ENCODE results near the gene GSAP. TPM values are rescaled to one million over a fixed set of nuclear protein-coding genes. Genes with fewer than 3 reads are reported as not detected.

Gene GSAP
- total and polyA plus RNA-seq, 7 donors = 1.3 to 4.2 (median 2.0) TPM

- 48 to 57% (median 51%) methylated on average over 4 of the region's 4 CpGs for WGBS, 3 donors
- no peak for ATAC-seq
Observed at GRCh38 chr7:77420986-77421672, 5.0 kb upstream of the GSAP start.

DNA sequence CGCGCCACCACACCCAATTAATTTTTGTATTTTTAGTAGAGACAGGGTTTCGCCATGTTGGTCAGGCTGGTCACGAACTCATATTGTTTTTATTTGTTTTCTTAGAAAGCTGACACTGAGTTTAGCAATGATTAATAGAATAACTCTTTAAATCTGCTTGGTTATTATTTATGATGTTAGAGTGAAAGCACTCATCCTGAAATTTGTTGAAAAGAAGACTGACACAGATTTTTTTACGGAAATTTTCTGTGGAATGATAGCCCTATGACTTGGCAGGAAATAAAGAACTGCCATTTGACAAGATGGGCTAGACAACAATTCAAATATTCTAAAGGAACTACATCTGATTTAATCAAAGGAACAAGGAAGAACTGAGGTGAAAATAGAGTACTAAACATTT is 4.3 kb upstream of the GSAP start:
- intact Hi-C loops (cut with DNase I) = no loop called here
- no peak for TF ChIP-seq CTCF (IDR thresholded peaks at IDR 0.05)
- Histone ChIP-seq H3K27me3 (ENCODE audit: insufficient read depth in 3 of 3, low read length in 2 of 3) (peaks cover 0 to 4% (median 0%) of the 10 kb centered on the region in 3 donors), H3K9me3 (no peaks in the 10 kb centered on the region), H3K36me3 (ENCODE audit: insufficient read depth in 1 of 2, low read depth in 1 of 2) (no peaks in the 10 kb centered on the region), H3K4me3 (no peak overlapping the region), H3K4me1 (peaks cover 6% of the 10 kb centered on the region), H3K27ac (no peak overlapping the region)
- 91 to 94% (median 92%) methylated on average over 5 of the region's 5 CpGs for WGBS, 3 donors
- ATAC-seq = no peak
- no peak for DNase-seq

More at GRCh38 chr7:77420986-77421672, 5.0 kb upstream of the GSAP start:
- H3K27me3 ChIP-seq (ENCODE audit: insufficient read depth in 3 of 3, low read length in 2 of 3) = peaks cover 0 to 7% (median 0%) of the 10 kb centered on the region in 3 donors
- no peak overlapping the region for H3K27ac ChIP-seq
- H3K36me3 ChIP-seq (ENCODE audit: insufficient read depth in 1 of 2, low read depth in 1 of 2) = no peaks in the 10 kb centered on the region
- intact Hi-C loops (cut with DNase I) = no loop called here
- no peak overlapping the region for H3K4me3 ChIP-seq
- no peak for TF ChIP-seq CTCF (IDR thresholded peaks at IDR 0.05)
- no peak for DNase-seq
- peaks cover 6% of the 10 kb centered on the region for H3K4me1 ChIP-seq
- H3K9me3 ChIP-seq = no peaks in the 10 kb centered on the region

DNA sequence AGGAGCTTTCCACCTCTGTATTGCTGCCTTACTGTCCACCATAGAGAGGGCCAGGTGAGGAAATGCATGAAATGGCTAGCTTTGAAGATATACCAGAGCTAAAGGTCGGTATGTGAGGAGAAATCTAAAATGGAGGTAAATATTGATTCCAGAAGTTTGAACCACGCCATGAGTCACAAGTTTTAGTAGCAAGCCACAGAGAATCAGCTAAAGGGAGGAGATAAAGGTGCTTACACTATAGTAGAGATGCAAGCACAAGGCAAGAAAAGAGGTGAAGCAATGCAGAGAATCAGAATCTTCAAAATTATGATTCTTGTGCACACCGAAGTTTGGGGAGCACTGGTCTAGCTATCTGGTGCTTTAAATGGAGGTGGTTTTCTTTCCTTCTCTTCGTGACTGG is 3.0 kb upstream of the GSAP start:
- ATAC-seq = no peak
- H3K9me3 ChIP-seq = no peaks in the 10 kb centered on the region
- 87 to 89% (median 89%) methylated on average over 4 of the region's 4 CpGs for WGBS, 3 donors

DNA sequence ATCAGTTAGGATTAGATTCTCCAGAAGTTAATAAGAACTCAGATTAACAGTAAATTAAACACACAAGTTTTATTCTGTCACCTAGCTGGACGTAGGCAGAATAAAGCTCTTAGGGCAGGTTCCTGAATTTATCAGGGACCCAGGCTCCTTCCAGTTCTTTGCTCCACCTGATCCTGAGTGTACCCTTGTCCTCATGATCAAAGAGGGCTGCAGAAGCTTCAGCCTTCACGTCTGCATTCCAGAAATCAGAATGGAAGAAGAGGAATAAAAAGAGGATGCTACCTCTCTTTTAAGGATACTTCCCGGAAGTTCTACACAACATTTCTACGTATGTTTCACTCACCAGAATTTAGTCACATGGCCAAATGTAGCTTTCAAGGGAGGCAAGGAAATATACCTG is 1.7 kb upstream of the GSAP start:
- Histone ChIP-seq H3K27ac (no peak overlapping the region), H3K36me3 (ENCODE audit: insufficient read depth in 1 of 2, low read depth in 1 of 2) (no peaks in the 10 kb centered on the region), H3K4me1 (peaks cover 9% of the 10 kb centered on the region), H3K27me3 (ENCODE audit: insufficient read depth in 3 of 3, low read length in 2 of 3) (no peaks in the 10 kb centered on the region), H3K4me3 (no peak overlapping the region), H3K9me3 (no peaks in the 10 kb centered on the region)
- ATAC-seq (no peak), DNase-seq (no peak)
- intact Hi-C loops (cut with DNase I) = loop anchor here in 1 of 2 donors (5.0 kb wide), 1 partner anchor 120 kb away; the partner anchor contains the start of gene PTPN12
- WGBS, 3 donors = 95 to 98% (median 97%) methylated on average over 4 of the region's 4 CpGs
- no peak for TF ChIP-seq CTCF (IDR thresholded peaks at IDR 0.05)

More for the DNA sequence above, 3.0 kb upstream of the GSAP start:
- H3K27me3 ChIP-seq (ENCODE audit: insufficient read depth in 3 of 3, low read length in 2 of 3) = no peaks in the 10 kb centered on the region
- DNase-seq = no peak
- no peak overlapping the region for H3K27ac ChIP-seq
- no peak overlapping the region for H3K4me3 ChIP-seq
- TF ChIP-seq CTCF (IDR thresholded peaks at IDR 0.05) = no peak
- H3K36me3 ChIP-seq (ENCODE audit: insufficient read depth in 1 of 2, low read depth in 1 of 2) = no peaks in the 10 kb centered on the region
- H3K4me1 ChIP-seq = peaks cover 9% of the 10 kb centered on the region
- intact Hi-C loops (cut with DNase I) = loop anchor here in 1 of 2 donors (5.0 kb wide), 1 partner anchor 118 kb away; the partner anchor contains the start of gene PTPN12
